GM23338 (cell line): ENCODE results near the gene CCDC30. TPM values are rescaled to one million over a fixed set of nuclear protein-coding genes. Genes with fewer than 3 reads are reported as not detected.

Experiments used
- ATAC-seq: fragments of 200-7000 bp; cut with Tn5 transposase; 3 replicates; pipeline ENCODE4 v1.9.1; 2020
- DNase-seq: peaks from one replicate; pipeline ENCODE4 v3.0.0-alpha.2; 2015; ENCODE audit warnings: low spot score
- H2AFZ ChIP-seq: fragments of 200-600 bp; sonication (generic); 2 replicates; pipeline ENCODE4 v1.8.0; 2016; ENCODE audit warnings: antibody characterized with exemption, mild to moderate bottlenecking, moderate library complexity
- H3F3A ChIP-seq: fragments of 200-600 bp; sonication (generic); replicated peaks from 2 replicates; pipeline ENCODE4 v1.8.0; 2017; ENCODE audit warnings: antibody characterized with exemption, mixed run types, low read depth
- H3K27ac ChIP-seq: fragments of 200-600 bp; sonication (generic); 2 replicates; pipeline ENCODE4 v1.6.1; 2016; ENCODE audit warnings: low read depth
- H3K27me3 ChIP-seq: fragments of 200-600 bp; sonication (generic); 2 replicates; pipeline ENCODE4 v1.8.0; 2016; ENCODE audit warnings: mild to moderate bottlenecking, mixed run types, moderate library complexity; ENCODE audit not compliant: insufficient read depth
- H3K36me3 ChIP-seq: fragments of 200-600 bp; sonication (generic); 2 replicates; pipeline ENCODE4 v1.8.0; 2016; ENCODE audit warnings: mild to moderate bottlenecking; ENCODE audit not compliant: insufficient read depth
- H3K4me1 ChIP-seq: fragments of 200-600 bp; sonication (generic); 2 replicates; pipeline ENCODE4 v1.8.0; 2016; ENCODE audit warnings: mild to moderate bottlenecking, moderate library complexity; ENCODE audit not compliant: insufficient read depth
- H3K4me2 ChIP-seq: fragments of 200-600 bp; sonication (generic); 2 replicates; pipeline ENCODE4 v1.7.1; 2017; ENCODE audit warnings: mixed run types
- H3K4me3 ChIP-seq: fragments of 200-600 bp; sonication (generic); 2 replicates; pipeline ENCODE4 v1.6.1; 2016; ENCODE audit warnings: mixed run types
- H3K79me2 ChIP-seq: fragments of 200-600 bp; sonication (generic); replicated peaks from 2 replicates; pipeline ENCODE4 v1.8.0; 2017; ENCODE audit warnings: mild to moderate bottlenecking; ENCODE audit not compliant: insufficient read depth
- H3K9me2 ChIP-seq: fragments of 200-600 bp; sonication (generic); 2 replicates; pipeline ENCODE4 v1.8.0; 2017; ENCODE audit not compliant: insufficient read depth
- H4K20me1 ChIP-seq: fragments of 200-600 bp; sonication (generic); replicated peaks from 2 replicates; pipeline ENCODE4 v1.8.0; 2017; ENCODE audit warnings: mild to moderate bottlenecking; ENCODE audit not compliant: insufficient read depth
- H3K27ac Mint-ChIP-seq: 2 replicates; pipeline ENCODE4 v1.8.0; 2020; ENCODE audit warnings: inconsistent platforms, mild to moderate bottlenecking, moderate library complexity, mixed read lengths
- H3K27me3 Mint-ChIP-seq: 3 replicates; pipeline ENCODE4 v1.8.0; 2022; ENCODE audit warnings: low read depth, mild to moderate bottlenecking, moderate library complexity, mixed read lengths, inconsistent platforms; ENCODE audit not compliant: insufficient read depth, poor library complexity
- H3K36me3 Mint-ChIP-seq: 3 replicates; pipeline ENCODE4 v1.8.0; 2021; ENCODE audit warnings: low read depth, mild to moderate bottlenecking, inconsistent platforms, moderate library complexity, mixed read lengths
- H3K4me1 Mint-ChIP-seq: 3 replicates; pipeline ENCODE4 v1.8.0; 2020; ENCODE audit warnings: mild to moderate bottlenecking, inconsistent platforms, mixed read lengths
- H3K4me3 Mint-ChIP-seq: 3 replicates; pipeline ENCODE4 v1.8.0; 2021; ENCODE audit warnings: moderate library complexity, mild to moderate bottlenecking, inconsistent platforms, mixed read lengths
- H3K9me3 Mint-ChIP-seq: 3 replicates; pipeline ENCODE4 v1.8.0; 2020; ENCODE audit warnings: moderate library complexity, mild to moderate bottlenecking, inconsistent platforms, mixed read lengths
- CREB1 ChIP-seq: fragments of 250-450 bp; sonication (Bioruptor Pico); IDR thresholded peaks from 2 replicates; pipeline ENCODE4 v1.5.0; 2020; ENCODE audit warnings: low read depth, mild to moderate bottlenecking, moderate library complexity
- CTCF ChIP-seq, 2 experiments: fragments of 200-600 bp in 1 of 2; sonication (generic) in 1 of 2; conservative IDR thresholded peaks; 2 replicates each; pipeline versions ENCODE4 v1.5.1 to v1.6.1; 2016 to 2017; ENCODE audit warnings: antibody characterized with exemption in 2 of 2, low read depth in 2 of 2, mild to moderate bottlenecking in 2 of 2, moderate library complexity in 1 of 2
- ETS1 ChIP-seq: IDR thresholded peaks from 2 replicates; pipeline ENCODE4 v1.6.1; 2016; ENCODE audit warnings: antibody characterized with exemption
- EZH2 ChIP-seq: fragments of 200-600 bp; sonication (generic); IDR thresholded peaks from one replicate; pipeline ENCODE4 v1.8.0; 2017; ENCODE audit warnings: antibody characterized with exemption, mild to moderate bottlenecking, low read depth; ENCODE audit not compliant: unreplicated experiment
- EZH2phosphoT487 ChIP-seq: fragments of 200-600 bp; sonication (generic); IDR thresholded peaks from one replicate; pipeline ENCODE4 v1.8.1; 2018; ENCODE audit warnings: antibody characterized with exemption; ENCODE audit not compliant: unreplicated experiment
- JUNB ChIP-seq: IDR thresholded peaks from one replicate; pipeline ENCODE4 v1.6.1; 2016; ENCODE audit warnings: antibody characterized with exemption; ENCODE audit not compliant: unreplicated experiment
- NANOG ChIP-seq: IDR thresholded peaks from 2 replicates; pipeline ENCODE4 v1.6.1; 2016; ENCODE audit warnings: antibody characterized with exemption, borderline replicate concordance
- POLR2AphosphoS5 ChIP-seq: IDR thresholded peaks from 2 replicates; pipeline ENCODE4 v1.6.1; 2016; ENCODE audit warnings: antibody characterized with exemption, low read depth
- REST ChIP-seq: IDR thresholded peaks from one replicate; pipeline ENCODE4 v1.6.1; 2018; ENCODE audit warnings: antibody characterized with exemption; ENCODE audit not compliant: unreplicated experiment
- STAT1 ChIP-seq: IDR thresholded peaks from one replicate; pipeline ENCODE4 v1.6.1; 2016; ENCODE audit warnings: antibody characterized with exemption; ENCODE audit not compliant: unreplicated experiment
- ZNF114 ChIP-seq: fragments of 250-450 bp; sonication (Bioruptor Pico); IDR thresholded peaks from 2 replicates; pipeline ENCODE4 v1.5.0; 2020; ENCODE audit warnings: mild to moderate bottlenecking, moderate library complexity
- ZNF331 ChIP-seq: fragments of 250-450 bp; sonication (Bioruptor Pico); IDR thresholded peaks from 2 replicates; pipeline ENCODE4 v1.5.0; 2020; ENCODE audit warnings: low read depth, mild to moderate bottlenecking, moderate library complexity
- polyA plus RNA-seq: library from polyadenylated mRNA; unstranded; fragments of >200 nt; fragmentation: Nextera tagmentation; extraction: Ambion mirVana; gene quantifications from 2 replicates; pipeline ENCODE4 v1.2.1, GENCODE V29; 2016
- total RNA-seq: library from RNA; depleted of rRNA; stranded (reverse); fragments of >200 nt; shearing (Covaris generic); gene quantifications from 2 replicates; pipeline ENCODE4 v1.2.3, GENCODE V29; 2014

CCDC30 gene
- total and polyA plus RNA-seq, 2 experiments from 2014 or later: 0.56 to 1.8 TPM

- no peak for TF ChIP-seq REST
- TF ChIP-seq CREB1 (CRISPR knock-in tag): peak; percentile 87
- no peak for TF ChIP-seq NANOG
- TF ChIP-seq JUNB: no peak
- no peak for TF ChIP-seq STAT1
- TF ChIP-seq EZH2: no peak
- peak; percentile 59; the same call in 1 of the 2 replicates for TF ChIP-seq ETS1
- peak; percentile 95 for TF ChIP-seq POLR2AphosphoS5
Observed at GRCh38 chr1:42657981-42658876, 195.1 kb downstream of the CCDC30 start, which contains the start of gene PPIH (continued).

GRCh38 chr1:42658877-42659337, 195.8 kb downstream of the CCDC30 start:
- peaks cover 12% of the 10 kb centered on the region for H3K4me1 ChIP-seq
- Mint-ChIP-seq H3K27me3 (peaks cover 3% of the 10 kb centered on the region), H3K4me1 (peaks cover 9% of the 10 kb centered on the region), H3K4me3 (peak overlapping the region; percentile 94), H3K9me3 (no peaks in the 10 kb centered on the region), H3K36me3 (peaks cover 26% of the 10 kb centered on the region), H3K27ac (peak overlapping the region; percentile 97)
- H3K27me3 ChIP-seq: no peaks in the 10 kb centered on the region; the same call in 1 of the 2 replicates
- no peak for ATAC-seq
- DNase-seq: no peak
- H3K9me2 ChIP-seq: no peaks in the 10 kb centered on the region
- H4K20me1 ChIP-seq: peaks cover 12% of the 10 kb centered on the region
- peak overlapping the region; percentile 99 for H3K4me3 ChIP-seq
- H3K4me2 ChIP-seq: peak overlapping the region; percentile 98
- H3K36me3 ChIP-seq: peaks cover 26% of the 10 kb centered on the region
- peak overlapping the region; percentile 98 for H2AFZ ChIP-seq
- peaks cover 10% of the 10 kb centered on the region; the same call in 1 of the 2 replicates for H3F3A ChIP-seq
- H3K27ac ChIP-seq: peak overlapping the region; percentile 94; the same call in 1 of the 2 replicates
- peaks cover 39% of the 10 kb centered on the region for H3K79me2 ChIP-seq
- TF ChIP-seq NANOG (no peak), POLR2AphosphoS5 (no peak), CREB1 (CRISPR knock-in tag) (no peak), ZNF331 (CRISPR knock-in tag) (no peak), REST (no peak), CTCF (conservative IDR thresholded peaks at IDR 0.05; ENCODE audit: low read depth in 2 of 2) (no peak), ZNF114 (CRISPR knock-in tag) (no peak), EZH2phosphoT487 (no peak), STAT1 (no peak), ETS1 (no peak), JUNB (no peak)
